GM19467 (cell line): Measurements from ENCODE around the gene PPM1H.
"Not testable (repeated sequence)": the region's sequence is repeated elsewhere in the genome, so short reads cannot be mapped to it uniquely, and the experiment has no call there.

Experiments used
- ATAC-seq: cut with Tn5 transposase; IDR thresholded peaks from one replicate; pipeline ENCODE4 v1.9.1; 2021; ENCODE audit warnings: mild to moderate bottlenecking, moderate library complexity; ENCODE audit not compliant: unreplicated experiment

The PPM1H gene

GRCh38 chr12:62934799-62935674 lies at the start of gene PPM1H:
Gene PPM1H, minus strand, starts transcription at chr12:62935150. Its CDS starts 414 bp downstream, at chr12:62934736.
- ATAC-seq, result peak; percentile 85

GRCh38 chr12:62983594-62983993 lies 48.6 kb upstream of the PPM1H start:
- ATAC-seq, result no peak

GRCh38 chr12:62978768-62979167 lies 43.8 kb upstream of the PPM1H start:
- ATAC-seq, result no peak

GRCh38 chr12:62977883-62978282 lies 42.9 kb upstream of the PPM1H start:
- ATAC-seq, result no peak

- no peak for ATAC-seq
Measured at GRCh38 chr12:62977418-62977817, 42.5 kb upstream of the PPM1H start.

- no peak for ATAC-seq
Measured at GRCh38 chr12:62976110-62976662, 41.2 kb upstream of the PPM1H start.

- ATAC-seq, result no peak
Measured at GRCh38 chr12:62971769-62972525, 37.0 kb upstream of the PPM1H start.

- no peak for ATAC-seq
Measured at GRCh38 chr12:62969695-62970094, 34.7 kb upstream of the PPM1H start.

- no peak for ATAC-seq
Measured at GRCh38 chr12:62967701-62968100, 32.8 kb upstream of the PPM1H start.

GRCh38 chr12:62966990-62967506 lies 32.1 kb upstream of the PPM1H start:
- no peak for ATAC-seq

- ATAC-seq, result not testable (repeated sequence)
Measured at GRCh38 chr12:62966446-62966989, 31.6 kb upstream of the PPM1H start.

GRCh38 chr12:62965700-62966099 lies 30.8 kb upstream of the PPM1H start:
- not testable (repeated sequence) for ATAC-seq

GRCh38 chr12:62965242-62965641 lies 30.3 kb upstream of the PPM1H start:
- not testable (repeated sequence) for ATAC-seq

GRCh38 chr12:62963486-62964041 lies 28.6 kb upstream of the PPM1H start:
- ATAC-seq, result no peak

- no peak for ATAC-seq
Measured at GRCh38 chr12:62960324-62960723, 25.4 kb upstream of the PPM1H start.

GRCh38 chr12:62959745-62960144 lies 24.8 kb upstream of the PPM1H start:
- no peak for ATAC-seq

GRCh38 chr12:62957233-62957953 lies 22.4 kb upstream of the PPM1H start:
- no peak for ATAC-seq

GRCh38 chr12:62955678-62956077 lies 20.7 kb upstream of the PPM1H start:
- no peak for ATAC-seq

GRCh38 chr12:62950317-62950716 lies 15.4 kb upstream of the PPM1H start:
- no peak for ATAC-seq

- no peak for ATAC-seq
Measured at GRCh38 chr12:62948123-62948522, 13.2 kb upstream of the PPM1H start.
